Middle frontal gyrus (tissue), 1 donor: Measurements from ENCODE around the gene CFAP157.
"Not testable (repeated sequence)": the region's sequence is repeated elsewhere in the genome, so short reads cannot be mapped to it uniquely, and the experiment has no call there.

Source experiments
- DNase-seq: peaks from one replicate; pipeline ENCODE4 v3.0.0-alpha.2; 2015; ENCODE audit warnings: low spot score; ENCODE audit errors: extremely low spot score

CFAP157 gene

DNA sequence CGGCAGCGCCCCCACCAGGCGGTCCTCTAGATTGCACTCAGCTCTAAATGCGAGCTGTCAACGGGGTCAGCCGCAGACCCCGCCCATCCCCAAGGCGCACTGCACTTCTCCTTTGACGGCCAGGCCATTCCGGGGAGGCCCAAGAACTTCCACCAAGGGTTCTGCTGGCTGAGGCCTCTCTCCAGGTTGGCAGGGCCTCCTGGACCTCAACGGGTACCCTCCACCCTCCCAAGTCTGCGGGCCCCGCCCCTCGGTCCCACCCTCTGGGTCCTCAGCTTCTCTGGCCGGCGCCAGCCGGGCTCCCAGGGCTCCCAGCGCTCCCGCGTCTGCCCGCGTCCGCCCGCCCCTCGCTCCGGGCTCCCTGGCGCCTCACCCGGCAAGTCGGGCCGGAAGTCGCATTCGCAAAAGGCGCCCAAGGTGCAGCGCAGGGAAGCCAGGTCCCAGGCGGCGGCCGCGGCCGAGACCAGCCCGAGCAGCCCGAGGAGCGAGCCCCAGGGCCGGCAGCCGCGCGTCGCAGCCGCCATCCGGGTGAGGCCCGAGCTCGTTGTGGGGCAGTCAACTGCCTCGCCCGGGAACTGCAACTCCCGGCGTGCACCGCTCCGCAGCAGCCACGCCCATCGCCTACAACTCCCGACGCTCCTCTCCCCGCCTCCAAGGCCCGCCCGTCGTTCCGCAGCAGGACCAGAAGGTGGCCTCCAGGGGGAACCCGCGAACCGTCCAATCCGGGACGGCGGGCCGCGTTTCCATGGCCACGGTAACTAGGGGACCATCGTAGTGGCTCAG lies 28.1 kb downstream of the CFAP157 start, which contains the start of gene TOR2A:
TOR2A (minus strand) TSS at position 548 of the 783 bp plus-strand sequence; CDS start at position 524, 24 bp downstream.
- DNase-seq: peak; percentile 96

DNA sequence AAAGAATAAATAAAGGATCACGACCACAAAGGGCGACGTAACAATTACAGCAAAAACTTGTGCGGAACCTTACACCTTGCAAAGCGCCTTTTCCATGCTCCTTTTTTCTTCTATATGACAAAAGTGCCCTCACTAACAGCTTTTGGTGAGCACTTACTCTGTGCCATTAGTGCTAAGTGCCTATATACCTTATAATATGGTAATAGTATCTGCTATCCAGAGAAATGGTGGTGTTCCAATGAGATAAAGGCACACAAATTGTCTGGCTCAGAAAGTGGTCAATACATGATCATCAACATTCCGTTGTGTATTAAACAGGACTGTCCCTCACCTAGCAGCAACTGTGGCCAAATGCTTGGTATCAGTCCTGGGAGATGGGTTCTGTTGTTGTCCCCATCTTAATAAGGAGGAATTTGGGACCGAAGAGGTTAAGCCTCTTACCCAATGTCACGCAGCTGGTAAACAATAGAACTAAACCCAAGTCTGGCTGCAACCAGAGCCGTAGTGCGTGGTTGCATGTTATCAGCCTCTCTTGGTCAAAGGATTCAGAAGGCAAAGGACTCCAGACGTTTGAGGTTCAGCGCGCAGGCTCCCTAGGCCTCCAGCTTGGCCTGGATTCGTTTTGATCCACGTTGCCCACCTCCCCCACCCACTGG lies 28.9 kb downstream of the CFAP157 start:
- DNase-seq: no peak

DNA sequence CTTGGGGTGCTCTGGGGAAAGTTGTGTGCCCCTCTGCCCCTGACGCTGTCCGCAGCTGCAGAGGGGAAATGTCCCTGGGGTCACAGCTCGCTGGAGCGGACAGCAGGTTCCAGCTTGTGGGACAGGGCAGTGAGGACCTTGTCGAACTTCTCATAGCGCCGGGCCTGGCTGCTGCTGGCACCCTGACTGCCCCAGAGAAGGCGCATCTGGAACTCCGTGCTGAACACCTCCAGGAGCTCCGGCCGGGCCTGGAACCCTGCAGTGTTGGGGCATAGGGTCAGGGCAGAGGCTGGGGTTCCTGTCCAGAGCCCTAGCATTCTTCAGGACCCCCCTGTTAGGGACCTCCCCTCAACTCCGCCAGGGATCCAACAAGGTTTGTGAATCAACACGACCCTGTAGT lies 31.9 kb downstream of the CFAP157 start:
- DNase-seq: no peak

DNA sequence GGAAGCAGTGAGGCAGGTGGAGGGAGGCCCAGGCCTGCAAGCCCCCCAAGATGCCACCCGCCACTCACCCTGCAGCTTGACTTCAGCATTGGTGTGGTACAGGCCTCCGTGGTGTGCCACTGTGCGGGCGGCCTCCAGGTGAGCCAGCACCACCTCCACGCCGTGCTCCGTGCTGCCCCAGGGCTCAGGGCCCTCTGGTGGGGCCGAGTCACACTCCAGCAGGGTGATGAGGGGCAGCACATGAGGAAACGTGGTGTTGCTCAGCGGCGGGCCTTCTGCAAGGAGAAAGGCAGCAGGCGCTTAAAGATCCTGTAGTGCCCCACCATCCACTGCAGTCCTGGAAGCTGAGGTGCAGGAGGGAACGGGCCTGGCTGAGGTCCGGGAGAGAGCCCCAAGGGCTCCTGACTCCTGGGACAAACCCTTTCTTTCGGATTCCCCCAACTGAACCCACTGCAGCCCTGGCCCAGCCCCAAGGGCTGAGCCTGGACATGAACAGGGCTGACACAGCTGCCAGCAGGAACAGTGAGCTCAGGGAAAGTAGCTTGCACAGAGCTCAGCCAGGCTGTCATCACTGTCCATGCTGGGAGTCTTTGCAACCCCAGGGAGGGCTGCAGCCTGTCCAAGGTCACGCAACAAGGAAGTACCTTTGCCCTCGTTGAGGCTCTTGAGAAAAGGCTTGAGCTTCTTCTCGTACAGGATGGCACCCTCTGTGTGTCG lies 33.0 kb downstream of the CFAP157 start:
- DNase-seq: no peak

DNA sequence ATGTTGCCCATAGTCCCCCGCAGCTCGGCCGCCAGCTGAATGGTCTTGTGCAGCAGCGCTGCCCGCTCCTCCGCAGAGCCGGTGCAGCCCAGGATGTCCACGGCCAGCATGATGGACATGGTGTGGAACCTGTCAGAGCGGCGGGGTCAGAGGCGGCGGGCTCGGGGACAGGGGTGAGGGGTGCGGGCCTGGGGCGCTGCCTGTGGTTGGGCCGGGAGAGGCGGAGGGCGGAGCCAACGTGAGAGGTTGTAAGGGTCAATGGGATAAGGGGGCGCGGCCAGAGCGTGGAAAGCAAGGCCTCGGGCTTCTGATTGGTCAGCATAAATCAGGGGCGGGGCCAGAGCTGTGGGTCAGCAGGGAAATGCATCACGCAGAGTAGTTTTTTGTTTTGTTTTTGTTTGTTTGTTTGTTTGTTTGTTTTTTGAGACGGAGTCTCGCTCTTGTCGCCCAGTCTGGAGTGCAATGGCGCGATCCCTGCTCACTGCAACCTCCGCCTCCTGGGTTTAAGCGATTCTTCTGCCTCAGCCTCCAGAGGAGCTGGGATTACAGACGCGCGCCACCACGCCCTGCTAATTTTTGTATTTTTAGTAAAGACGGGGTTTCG lies 35.1 kb downstream of the CFAP157 start:
- DNase-seq: peak; percentile 42

DNA sequence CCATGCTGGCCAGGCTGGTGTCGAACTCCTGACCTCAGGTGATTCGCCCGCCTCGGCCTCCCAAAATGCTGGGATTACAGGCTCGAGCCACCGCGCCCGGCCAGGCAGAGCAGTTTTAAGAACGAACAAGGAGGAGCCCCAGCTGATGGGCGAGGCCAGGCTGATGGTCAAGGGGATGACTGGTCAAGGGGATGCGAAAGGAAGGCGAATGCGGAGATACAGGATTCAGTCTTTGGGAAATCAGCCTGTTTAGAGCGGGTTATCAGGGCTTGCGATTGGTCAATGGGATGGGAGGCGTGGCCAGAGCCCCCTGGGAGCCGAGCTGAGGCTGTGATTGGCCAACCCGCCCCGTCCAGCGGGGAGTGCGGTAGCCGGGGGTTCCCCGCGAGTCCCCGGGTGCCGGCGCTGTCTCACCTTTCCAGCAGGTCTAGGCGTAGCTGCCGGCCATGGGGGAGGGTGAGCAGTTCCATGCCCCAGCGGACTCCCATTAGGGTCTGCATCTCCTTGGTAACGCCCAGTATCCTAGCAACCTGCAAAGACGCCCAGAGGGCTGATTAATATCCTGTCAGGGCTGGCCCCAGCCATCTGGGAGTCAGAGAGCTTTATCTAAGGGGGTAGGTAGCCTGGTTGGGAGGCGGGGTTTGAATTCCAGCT lies 35.8 kb downstream of the CFAP157 start:
- no peak for DNase-seq

DNA sequence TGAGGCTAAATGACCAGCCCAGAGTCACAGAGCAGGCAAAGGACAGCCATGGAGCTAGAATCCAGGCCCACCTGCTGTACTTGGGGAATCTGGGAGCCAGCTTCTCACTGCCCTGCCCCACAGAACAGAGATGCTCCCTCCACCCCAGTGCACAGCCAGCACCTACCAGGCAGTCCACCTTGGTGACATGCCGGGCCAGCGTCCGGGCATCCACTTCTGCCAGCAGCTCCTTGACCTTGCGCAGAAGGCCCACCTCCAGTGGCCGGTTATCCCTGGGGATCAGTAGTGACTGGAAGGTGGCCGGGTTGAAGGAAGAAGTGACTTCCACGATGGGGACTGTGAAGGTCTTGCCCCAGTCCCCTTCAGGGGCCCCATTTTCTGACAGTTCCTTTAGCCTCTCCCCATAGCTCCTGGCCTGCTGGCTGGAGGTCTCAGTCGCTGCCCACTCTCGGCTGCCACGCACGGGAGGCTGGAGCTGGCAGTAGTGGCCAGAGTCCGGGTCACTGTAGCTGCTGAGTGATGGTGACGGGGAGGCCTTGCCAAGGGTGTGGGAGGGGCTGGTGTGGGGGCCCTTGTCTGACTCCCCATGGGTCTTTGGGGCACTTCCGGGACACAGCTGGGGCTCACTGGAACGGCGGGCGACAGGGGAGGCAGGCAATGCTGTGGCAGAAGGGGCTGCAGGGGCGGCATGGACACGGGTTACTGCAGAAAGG lies 37.8 kb downstream of the CFAP157 start:
- DNase-seq: no peak

DNA sequence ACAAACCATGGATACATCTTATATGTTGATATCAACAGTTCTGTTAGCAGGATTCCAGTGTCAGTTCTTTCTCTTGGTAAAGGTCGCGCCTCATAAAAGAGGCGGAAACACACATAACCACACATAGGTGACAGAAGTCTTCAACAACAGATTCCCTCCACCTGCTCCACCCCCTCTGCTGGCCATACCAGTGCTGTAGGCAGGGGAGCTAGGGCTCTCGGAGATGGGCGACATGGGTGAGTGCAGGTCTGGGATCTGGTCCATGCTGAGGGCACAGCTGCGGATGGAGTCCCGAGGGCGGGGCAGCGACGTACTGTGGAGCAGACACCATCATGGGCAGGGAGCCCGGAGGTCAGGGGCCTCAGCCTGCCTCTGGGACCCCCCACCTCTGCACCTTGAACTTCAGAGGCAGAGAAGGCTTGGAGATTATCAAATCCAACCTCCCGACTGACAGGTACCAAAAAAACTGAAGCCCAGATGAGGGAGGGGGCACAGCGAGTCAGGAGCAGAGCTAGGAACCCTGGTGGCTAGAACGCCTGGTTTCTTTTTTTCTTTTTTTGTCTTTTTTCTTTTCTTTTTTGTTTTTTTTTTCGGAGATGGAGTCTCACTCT lies 40.3 kb downstream of the CFAP157 start:
- DNase-seq: no peak

DNA sequence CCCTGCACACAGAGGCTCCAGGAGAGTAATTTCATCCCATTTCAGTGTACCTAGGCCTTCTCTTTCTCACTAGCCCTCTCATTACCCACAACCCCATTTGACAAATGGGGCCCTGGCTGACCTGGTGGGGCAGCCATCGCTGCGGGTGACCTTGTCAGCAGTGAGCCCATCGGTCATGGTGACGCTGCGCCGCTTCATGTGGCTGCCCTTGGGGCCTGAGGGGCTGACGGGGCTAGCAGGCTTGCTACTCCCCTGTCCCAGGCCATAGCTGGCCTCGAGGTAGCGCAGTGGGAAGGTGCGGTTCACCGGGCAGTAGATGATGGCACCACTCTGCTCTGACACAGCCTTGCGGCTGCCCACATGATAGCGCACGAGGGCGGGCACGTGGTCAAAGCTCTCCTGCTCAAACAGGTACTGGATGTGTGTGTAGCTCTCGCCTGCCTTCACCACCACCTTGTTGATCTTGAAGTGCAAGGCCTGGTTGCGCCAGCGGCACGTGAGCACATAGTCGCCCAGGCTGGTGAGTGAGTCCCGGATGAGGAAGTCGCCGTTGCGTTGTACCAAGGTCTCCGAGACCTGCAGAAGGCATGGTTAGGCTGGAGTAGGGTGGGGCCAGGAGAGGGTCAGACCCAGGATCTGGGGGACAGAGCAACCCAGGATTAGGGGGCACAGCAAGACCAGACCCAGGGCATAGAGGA lies 42.5 kb downstream of the CFAP157 start:
- no peak for DNase-seq

DNA sequence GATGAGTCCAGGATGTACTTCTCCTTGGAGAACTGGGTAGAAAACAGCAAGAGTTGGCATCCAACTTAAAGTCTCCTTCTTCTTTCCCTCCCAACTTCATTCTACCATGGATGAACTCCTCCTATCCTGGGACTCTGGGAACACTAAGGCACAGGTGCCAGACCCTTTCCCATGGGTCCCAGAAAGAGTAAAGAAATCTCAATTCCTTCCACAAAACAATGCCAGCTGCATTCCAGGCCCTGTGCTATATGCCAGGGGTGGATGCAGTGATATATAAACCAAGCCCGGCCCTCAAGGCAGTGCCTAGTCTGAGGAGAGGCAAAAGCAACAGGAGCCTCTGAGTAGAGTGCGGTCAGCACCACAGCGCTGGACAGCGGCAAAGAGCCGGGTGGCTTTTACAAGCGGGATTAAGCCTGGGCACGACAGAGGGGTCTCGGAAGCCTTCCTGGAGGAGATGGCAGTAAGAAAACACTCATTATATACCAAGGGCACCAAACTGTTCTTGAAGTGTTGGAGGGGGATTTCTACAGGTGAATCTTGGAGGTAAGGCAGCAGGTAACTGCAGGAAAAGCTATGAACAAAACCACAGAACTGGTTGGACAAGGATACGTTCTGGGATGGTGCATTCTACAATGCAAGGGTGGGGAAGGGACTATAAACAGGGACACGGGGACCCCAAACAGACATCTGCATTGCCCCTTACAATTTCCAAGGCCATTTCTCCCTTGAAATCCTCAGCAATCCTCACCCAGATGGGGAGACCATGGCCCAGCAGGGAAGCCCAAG lies 44.7 kb downstream of the CFAP157 start:
- no peak for DNase-seq

DNA sequence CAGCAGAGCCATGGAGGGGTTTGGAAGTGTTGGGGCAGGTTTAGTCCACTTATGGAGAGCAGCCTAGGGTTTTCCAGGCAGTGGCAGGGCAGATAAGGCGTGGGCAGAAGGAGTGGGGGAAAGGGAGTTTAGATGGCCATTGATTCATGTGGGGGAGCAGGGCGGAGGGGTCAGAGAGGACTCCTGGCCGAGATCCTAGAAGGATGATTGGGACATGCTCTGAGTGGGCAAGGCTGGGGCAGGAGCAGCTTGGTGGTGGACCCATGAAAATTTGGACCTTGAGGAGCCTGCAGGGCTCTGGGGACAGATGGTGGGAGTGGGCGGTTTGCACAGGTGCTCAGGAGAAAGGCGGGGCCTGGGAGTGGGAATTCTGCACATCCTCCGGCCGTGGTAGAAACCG lies 46.4 kb downstream of the CFAP157 start:
- no peak for DNase-seq

DNA sequence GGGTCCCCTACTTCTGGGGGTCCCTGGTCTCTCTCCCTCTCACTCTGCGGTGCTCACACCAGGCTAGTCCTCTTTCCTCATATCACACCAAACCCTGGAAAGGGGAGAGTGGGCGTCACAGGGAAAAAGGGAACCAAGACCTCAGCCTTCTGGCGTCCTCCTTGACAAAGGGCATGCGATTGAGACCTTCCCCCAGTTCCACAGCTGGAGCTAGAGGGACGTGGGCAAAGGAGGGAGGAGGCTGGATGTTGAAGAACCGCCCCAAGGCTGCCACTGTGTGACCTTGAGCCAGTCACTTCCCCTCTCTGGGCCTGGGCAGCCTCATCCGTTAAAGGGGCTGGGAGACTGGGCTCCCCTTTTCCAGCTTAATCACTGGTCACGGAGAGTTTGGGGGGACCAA lies 46.8 kb downstream of the CFAP157 start:
- no peak for DNase-seq

DNA sequence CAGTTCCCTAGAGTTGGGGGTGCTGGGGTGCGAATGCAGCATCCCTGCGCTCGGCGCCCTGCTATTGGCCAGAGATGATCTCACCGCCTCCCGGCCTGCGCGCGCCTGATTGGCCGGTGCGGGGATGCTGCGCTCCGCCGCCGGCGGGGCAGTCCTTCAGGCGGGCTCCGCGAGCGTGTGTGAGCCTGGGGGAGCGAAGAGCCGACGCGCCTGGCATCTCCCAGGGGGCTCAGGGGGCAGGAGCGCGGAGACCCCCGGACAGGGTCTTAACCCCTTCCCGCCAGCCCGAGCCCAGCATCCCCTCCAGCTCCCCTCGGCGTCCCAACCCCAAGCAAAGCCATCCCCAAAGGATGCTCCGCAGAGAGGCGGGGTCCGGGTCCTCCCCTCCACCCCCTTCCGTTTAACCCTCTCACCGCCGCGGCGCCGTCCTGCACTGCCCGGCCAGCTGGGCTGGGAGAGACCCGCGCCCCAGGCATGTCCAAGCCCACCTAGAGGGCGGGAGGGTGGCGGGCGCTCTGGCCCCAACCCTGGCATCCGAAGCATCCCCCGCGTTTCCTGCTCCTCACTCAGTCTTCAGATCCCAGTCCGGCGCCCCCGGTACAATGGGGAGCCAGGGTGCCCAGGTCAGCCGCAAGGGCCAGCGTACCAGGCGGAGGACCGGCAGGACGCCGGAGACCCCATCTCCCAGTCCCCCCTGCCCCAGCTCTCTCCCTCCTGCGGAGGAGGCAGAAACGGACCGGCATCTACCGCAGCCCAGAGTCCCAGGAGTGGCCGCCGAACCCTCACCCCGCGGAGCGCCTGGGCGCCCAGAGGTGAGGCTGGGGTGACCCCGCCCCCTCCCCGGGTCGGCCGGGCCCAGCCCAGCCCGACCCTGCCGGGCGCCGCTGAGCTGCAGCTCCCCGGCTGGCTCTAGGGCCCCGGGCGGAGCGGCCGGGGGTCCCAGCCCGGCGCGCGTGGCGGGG lies 47.6 kb downstream of the CFAP157 start:
- peak; percentile 38 for DNase-seq

DNA sequence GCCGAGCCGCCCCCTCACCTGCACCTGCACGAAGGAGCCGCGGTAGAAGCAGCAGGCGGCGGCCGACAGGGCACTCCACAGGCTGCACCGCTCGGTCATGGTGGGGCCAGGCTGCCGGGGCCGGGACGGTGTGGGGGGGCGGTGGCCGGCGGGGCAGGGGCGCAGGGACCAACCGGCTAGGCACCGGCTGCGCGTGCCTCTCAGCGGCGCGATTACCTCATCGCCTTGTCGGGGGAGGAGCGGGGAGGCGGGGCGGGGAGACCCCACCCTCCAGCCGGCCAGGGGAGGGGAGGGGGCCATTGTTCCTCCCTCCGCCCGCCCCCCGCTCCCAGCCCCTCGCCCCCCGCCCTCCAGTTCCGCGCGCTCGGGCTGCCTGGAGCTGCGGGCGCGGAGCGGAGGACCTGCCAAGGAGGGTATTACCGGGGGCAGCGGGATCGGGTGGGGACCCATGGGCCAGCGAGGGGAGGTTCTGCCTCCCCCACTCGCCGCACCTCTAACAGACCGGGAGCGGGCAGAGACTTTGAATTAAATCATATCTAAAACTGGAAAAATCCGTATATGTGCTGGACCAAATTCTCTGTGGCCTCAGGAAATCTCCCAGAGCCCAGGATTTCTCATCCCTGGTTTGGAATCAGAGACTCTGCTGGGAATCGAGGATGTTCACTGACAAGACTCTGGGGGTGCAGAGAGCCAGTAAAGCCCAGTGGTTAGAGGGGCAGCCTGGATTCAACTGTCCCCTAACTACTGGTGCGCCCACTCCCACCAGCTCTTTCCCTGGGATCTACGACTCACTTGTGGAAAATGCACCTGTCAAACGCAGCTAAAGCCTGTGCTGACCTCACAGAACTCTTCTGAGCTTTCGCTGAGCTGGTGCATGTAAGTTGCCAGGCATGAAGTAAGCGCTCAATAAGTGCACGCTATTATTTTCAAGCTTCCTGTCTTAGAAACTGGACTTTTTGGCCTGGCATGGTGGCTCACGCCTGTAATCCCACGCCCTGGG lies 48.6 kb downstream of the CFAP157 start:
- no peak for DNase-seq

DNA sequence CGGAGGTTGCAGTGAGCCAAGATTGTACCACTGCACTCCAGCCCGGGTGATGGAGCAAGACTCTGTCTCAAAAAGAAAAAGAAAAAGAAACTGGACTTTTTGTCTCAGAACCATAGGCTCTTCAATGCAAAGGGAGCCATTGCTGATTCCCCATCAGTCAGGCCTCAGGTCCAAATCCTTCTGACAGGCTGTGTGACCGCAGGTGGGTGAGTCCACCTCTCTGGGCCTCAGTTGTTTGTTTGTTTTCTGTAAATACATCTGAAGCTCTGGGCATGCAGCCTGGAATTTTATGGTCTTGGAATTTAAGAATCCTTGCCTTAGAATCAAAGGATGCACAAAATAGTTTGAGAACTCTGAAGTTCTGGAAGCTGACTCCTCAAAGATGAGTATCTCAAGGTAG lies 49.4 kb downstream of the CFAP157 start:
- no peak for DNase-seq

DNA sequence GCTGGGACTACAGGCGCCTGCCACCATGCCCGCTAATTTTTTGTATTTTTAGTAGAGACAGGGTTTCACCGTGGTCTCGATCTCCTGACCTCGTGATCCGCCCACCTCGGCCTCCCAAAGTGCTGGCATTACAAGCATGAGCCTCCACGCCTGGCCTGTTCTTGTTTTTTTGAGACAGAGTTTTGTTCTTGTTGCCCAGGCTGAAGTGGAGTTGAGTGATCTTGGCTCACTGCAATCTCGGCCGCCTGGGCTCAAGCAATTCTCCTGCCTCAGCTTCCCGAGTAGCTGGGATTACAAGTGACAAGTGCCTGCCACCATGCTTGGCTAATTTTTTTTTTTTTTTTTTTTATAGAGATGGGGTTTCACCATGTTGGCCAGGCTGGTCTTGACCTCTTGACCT lies 50.0 kb downstream of the CFAP157 start:
- DNase-seq: not testable (repeated sequence)
